HFFc6 (cell line): Measurements from ENCODE around the gene FAM229B. TPM values are rescaled to one million over a fixed set of nuclear protein-coding genes. Genes with fewer than 3 reads are reported as not detected.

ENCODE experiments used
- DNase-seq: peaks from one replicate; pipeline ENCODE4 v3.0.0-alpha.2; 2018
- H3K27ac Mint-ChIP-seq: 2 replicates; pipeline ENCODE4 v1.8.0; 2020; ENCODE audit warnings: mild to moderate bottlenecking, mixed read lengths
- H3K27me3 Mint-ChIP-seq: 2 replicates; pipeline ENCODE4 v1.8.0; 2021; ENCODE audit warnings: mild to moderate bottlenecking, moderate library complexity, mixed read lengths; ENCODE audit not compliant: insufficient read depth
- H3K36me3 Mint-ChIP-seq: 2 replicates; pipeline ENCODE4 v1.8.0; 2021; ENCODE audit warnings: low read depth, mixed read lengths
- H3K4me1 Mint-ChIP-seq: 2 replicates; pipeline ENCODE4 v1.8.0; 2020; ENCODE audit warnings: low read depth, mixed read lengths
- H3K4me3 Mint-ChIP-seq: 2 replicates; pipeline ENCODE4 v1.8.0; 2020; ENCODE audit warnings: mild to moderate bottlenecking, moderate library complexity, mixed read lengths
- H3K9me3 Mint-ChIP-seq: 2 replicates; pipeline ENCODE4 v1.8.0; 2020; ENCODE audit warnings: mild to moderate bottlenecking, mixed read lengths
- CTCF ChIP-seq: fragments of 200-600 bp; sonication (generic); IDR thresholded peaks from 2 replicates; pipeline ENCODE4 v1.5.0; 2021; ENCODE audit warnings: antibody characterized with exemption, mild to moderate bottlenecking
- total RNA-seq, 6 experiments: library from RNA; stranded (reverse); fragmentation: NEBNext Ultra II Directional; extraction: Animal tissue kit (Norgen Biotek cat#: 25700); gene quantifications; 2 replicates in 1 of 6; 3 replicates in 5 of 6; pipeline ENCODE4 v1.2.3, GENCODE V29; 2021

FAM229B gene
- total RNA-seq, 6 experiments from 2014 or later: 30.2 to 36.2 (median 33.7) TPM

DNA sequence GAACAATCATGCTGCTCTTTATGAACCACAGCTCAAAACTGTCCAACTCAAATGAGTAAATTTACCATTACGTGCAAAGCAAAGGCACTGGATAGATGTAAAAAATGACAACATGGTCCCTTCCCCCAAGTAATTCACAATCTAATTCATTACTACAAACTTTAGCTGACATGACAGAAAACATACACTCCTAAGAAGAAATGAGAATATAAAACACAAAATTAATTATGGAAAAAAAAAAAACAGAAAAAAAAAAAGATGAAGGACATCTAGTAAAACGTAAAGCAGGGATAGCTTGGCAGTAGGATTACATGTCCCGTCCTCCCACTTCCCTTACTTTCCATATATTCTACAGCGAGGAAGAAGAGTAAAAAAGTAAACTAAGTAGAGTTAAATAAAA lies 5.8 kb upstream of the FAM229B start:
- no peaks in the 10 kb centered on the region for H3K36me3 Mint-ChIP-seq
- no peak overlapping the region for H3K27ac Mint-ChIP-seq
- no peak for TF ChIP-seq CTCF
- H3K4me3 Mint-ChIP-seq: no peak overlapping the region
- peaks cover 10% of the 10 kb centered on the region for H3K4me1 Mint-ChIP-seq
- H3K27me3 Mint-ChIP-seq: no peaks in the 10 kb centered on the region; the same call in 1 of the 2 replicates
- no peaks in the 10 kb centered on the region for H3K9me3 Mint-ChIP-seq
- no peak for DNase-seq

DNA sequence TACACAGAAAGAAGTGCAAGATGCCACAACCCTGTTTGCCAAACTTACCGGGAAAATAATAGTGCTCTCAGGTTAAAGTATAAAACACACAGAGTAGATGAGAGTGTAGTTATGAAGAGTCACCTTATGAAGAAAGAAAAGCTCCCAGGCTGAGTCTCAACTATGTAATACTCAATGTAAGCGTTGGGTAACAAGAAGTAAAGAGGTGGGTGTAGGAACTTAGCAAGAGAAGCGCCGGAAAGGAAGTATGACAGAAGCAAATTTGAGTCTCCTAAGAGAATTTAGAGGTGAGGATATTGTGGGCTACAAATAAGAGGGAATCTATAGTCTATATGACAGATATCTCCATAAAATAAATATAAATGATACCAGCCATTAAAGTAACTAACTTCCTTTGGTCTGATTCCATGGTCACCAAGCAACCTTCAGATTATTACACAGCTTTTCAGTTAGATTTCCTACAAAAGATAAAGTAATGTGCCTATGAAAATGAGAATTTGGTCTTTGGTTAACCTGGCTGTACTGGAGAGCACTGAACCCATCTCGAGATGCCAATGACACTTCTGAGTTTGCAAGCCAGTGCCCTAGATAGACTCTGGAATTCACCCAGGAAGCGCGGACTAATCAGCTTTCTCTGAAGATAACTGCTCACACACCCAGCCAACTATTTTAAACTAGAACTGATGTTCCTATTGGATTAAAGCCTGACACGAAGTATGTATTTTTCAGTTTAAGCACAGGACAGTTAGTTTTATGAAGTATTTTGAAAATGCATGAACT lies 1.9 kb upstream of the FAM229B start:
- H3K27me3 Mint-ChIP-seq: no peaks in the 10 kb centered on the region; the same call in 1 of the 2 replicates
- H3K27ac Mint-ChIP-seq: no peak overlapping the region
- H3K9me3 Mint-ChIP-seq: no peaks in the 10 kb centered on the region
- peaks cover 10% of the 10 kb centered on the region for H3K4me1 Mint-ChIP-seq
- DNase-seq: no peak
- no peak for TF ChIP-seq CTCF
- H3K4me3 Mint-ChIP-seq: peak overlapping the region; percentile 46
- no peaks in the 10 kb centered on the region for H3K36me3 Mint-ChIP-seq

DNA sequence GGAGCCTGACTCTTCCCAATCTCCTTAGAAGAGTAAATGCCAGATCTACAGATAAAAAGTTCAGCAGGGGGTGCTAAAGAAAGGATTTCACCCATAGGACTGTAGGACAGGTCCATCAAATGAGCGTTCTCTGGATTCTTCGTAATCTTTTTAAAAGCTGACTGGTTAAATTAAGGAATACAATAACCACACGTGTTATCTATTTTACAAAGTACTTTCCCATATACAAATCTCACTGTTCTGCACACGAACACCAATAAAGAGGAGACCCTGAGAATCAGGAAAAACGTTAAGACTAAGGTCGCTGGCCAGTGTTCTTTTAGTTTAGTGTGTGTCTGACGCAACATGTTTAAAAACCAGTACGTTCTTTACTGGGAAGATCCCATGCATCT lies 651 bp upstream of the FAM229B start:
- Mint-ChIP-seq H3K4me3 (no peak overlapping the region), H3K36me3 (no peaks in the 10 kb centered on the region), H3K27me3 (peaks cover under 1% of the 10 kb centered on the region), H3K9me3 (no peaks in the 10 kb centered on the region), H3K27ac (no peak overlapping the region), H3K4me1 (peaks cover 10% of the 10 kb centered on the region)
- DNase-seq: peak; percentile 60
- TF ChIP-seq CTCF: peak; percentile 55

DNA sequence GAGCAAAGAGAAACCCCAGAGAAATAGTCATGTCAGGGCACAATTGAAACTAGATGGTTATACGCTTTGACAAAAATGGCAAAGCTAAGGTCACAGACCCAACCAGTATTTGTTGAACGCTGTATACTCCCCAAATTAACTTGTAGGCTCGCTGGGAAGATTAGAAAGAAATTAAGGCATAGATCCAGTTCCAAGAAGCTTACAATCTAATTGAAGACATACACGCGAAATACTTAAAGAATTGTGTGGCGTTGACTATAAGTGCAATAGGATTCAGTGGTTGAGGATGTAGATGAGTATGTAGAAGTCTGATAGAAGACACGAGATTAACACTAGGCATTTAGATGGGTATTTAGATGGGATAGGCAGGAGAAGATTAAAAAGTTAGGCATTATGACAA lies 525 bp downstream of the FAM229B start:
- no peak for DNase-seq
- H3K4me1 Mint-ChIP-seq: peaks cover 10% of the 10 kb centered on the region
- no peaks in the 10 kb centered on the region for H3K36me3 Mint-ChIP-seq
- H3K27ac Mint-ChIP-seq: no peak overlapping the region
- no peak for TF ChIP-seq CTCF
- H3K4me3 Mint-ChIP-seq: no peak overlapping the region
- no peaks in the 10 kb centered on the region for H3K9me3 Mint-ChIP-seq
- H3K27me3 Mint-ChIP-seq: peaks cover 2% of the 10 kb centered on the region

GRCh38 chr6:112096901-112097300 lies 9.5 kb downstream of the FAM229B start:
- Mint-ChIP-seq H3K27ac (no peak overlapping the region), H3K4me3 (no peak overlapping the region), H3K27me3 (peaks cover under 1% of the 10 kb centered on the region), H3K9me3 (no peaks in the 10 kb centered on the region), H3K36me3 (peaks cover 8% of the 10 kb centered on the region; the same call in 1 of the 2 replicates), H3K4me1 (peaks cover 5% of the 10 kb centered on the region)
- DNase-seq: no peak
- no peak for TF ChIP-seq CTCF
